GM12878 (cell line): ENCODE data around the gene SIK2. TPM values are rescaled to one million over a fixed set of nuclear protein-coding genes. Genes with fewer than 3 reads are reported as not detected.

Experiments
- ATAC-seq: fragments of 200-7000 bp; cut with Tn5 transposase; 3 replicates; pipeline ENCODE4 v1.9.1; 2020; ENCODE audit warnings: mild to moderate bottlenecking, moderate library complexity
- BruUV-seq: library from RNA; stranded (reverse); fragments of 400-500 nt; replicated peaks from 2 replicates; lab custom pipeline; 2021; lab: Mats Ljungman, UMichigan
- CTCF ChIA-PET: fragments of 300-600 bp; sonication (Branson Sonifier 250); formaldehyde crosslinking; extraction: SDS; loops from one replicate; lab custom pipeline; 2021; ENCODE audit warnings: inconsistent platforms; lab: Yijun Ruan, JAX
- POLR2A ChIA-PET: fragments of 350-600 bp; formaldehyde crosslinking; extraction: SDS; loops from one replicate; lab custom pipeline; 2021; ENCODE audit warnings: inconsistent platforms; lab: Charles Lee
- RAD21 ChIA-PET: fragments of 300-600 bp; sonication (Branson Sonifier 250); formaldehyde crosslinking; loops from one replicate; lab custom pipeline; 2023; ENCODE audit warnings: antibody characterized with exemption; ENCODE audit not compliant: unreplicated experiment; lab: Charles Lee
- SMC1A ChIA-PET: fragments of 300-600 bp; sonication (Branson Sonifier 250); formaldehyde crosslinking; loops from one replicate; lab custom pipeline; 2023; ENCODE audit not compliant: unreplicated experiment, uncharacterized antibody; lab: Charles Lee
- DNase-seq: peaks from one replicate; pipeline ENCODE4 v3.0.0-alpha.2; 2011; ENCODE audit warnings: low read depth, low spot score
- FAIRE-seq: peaks from 3 replicates; lab custom pipeline; 2011; peaks lifted over from hg19 to GRCh38; lab: Jason Lieb, UNC
- H2AFZ ChIP-seq: 2 replicates; pipeline ENCODE4 v1.6.0; 2011; ENCODE audit warnings: low read depth, low read length, control low read depth; ENCODE audit not compliant: control insufficient read depth
- H3K27ac ChIP-seq: 2 replicates; pipeline ENCODE4 v1.5.1; 2011; ENCODE audit warnings: control low read depth; ENCODE audit not compliant: control insufficient read depth, insufficient read depth
- H3K27me3 ChIP-seq, 2 experiments: replicated peaks in 1 of 2; 2 replicates each; pipeline versions ENCODE4 v1.6.0 to v1.6.1; 2011; ENCODE audit warnings: low read length in 1 of 2; ENCODE audit not compliant: control insufficient read depth in 2 of 2, insufficient read depth in 2 of 2
- H3K36me3 ChIP-seq, 2 experiments: 2 replicates each; pipeline ENCODE4 v1.5.1; 2011; ENCODE audit warnings: low read length in 1 of 2; ENCODE audit not compliant: control insufficient read depth in 2 of 2, insufficient read depth in 2 of 2
- H3K4me1 ChIP-seq: 2 replicates; pipeline ENCODE4 v1.6.1; 2011; ENCODE audit warnings: mild to moderate bottlenecking, low read length, moderate library complexity, mixed read lengths; ENCODE audit not compliant: control insufficient read depth, insufficient read depth
- H3K4me2 ChIP-seq: 2 replicates; pipeline ENCODE4 v1.6.0; 2011; ENCODE audit warnings: control low read depth; ENCODE audit not compliant: control insufficient read depth, insufficient read depth
- H3K4me3 ChIP-seq: fragments of 200-600 bp; sonication (generic); 2 replicates; pipeline ENCODE4 v1.5.1; 2016
- H3K79me2 ChIP-seq: 2 replicates; pipeline ENCODE4 v1.6.0; 2011; ENCODE audit warnings: low read length; ENCODE audit not compliant: control insufficient read depth, insufficient read depth
- H3K9ac ChIP-seq: 2 replicates; pipeline ENCODE4 v1.8.0; 2011; ENCODE audit warnings: low read length, control low read depth, mixed read lengths; ENCODE audit not compliant: control insufficient read depth, insufficient read depth
- H3K9me3 ChIP-seq: replicated peaks from 3 replicates; pipeline ENCODE4 v1.5.1; 2011; ENCODE audit warnings: mild to moderate bottlenecking, low read length; ENCODE audit not compliant: control insufficient read depth, insufficient read depth
- H4K20me1 ChIP-seq: 2 replicates; pipeline ENCODE4 v1.6.0; 2011; ENCODE audit not compliant: control insufficient read depth, insufficient read depth
- ATF3 ChIP-seq: IDR thresholded peaks from 2 replicates; pipeline ENCODE4 v1.6.1; 2011; ENCODE audit warnings: low read depth, mild to moderate bottlenecking, low read length, moderate library complexity, borderline replicate concordance; ENCODE audit errors: extremely low read depth
- MTA3 ChIP-seq: IDR thresholded peaks from 2 replicates; pipeline ENCODE4 v1.6.1; 2012; ENCODE audit warnings: low read length, inconsistent platforms, borderline replicate concordance
- MXI1 ChIP-seq: fragments of 150-350 bp; IDR thresholded peaks from 2 replicates; pipeline ENCODE4 v1.6.1; 2011; ENCODE audit warnings: low read depth, mild to moderate bottlenecking, inconsistent platforms, low read length, improper control_type of control experiment
- MYB ChIP-seq: fragments of 150-350 bp; IDR thresholded peaks from 2 replicates; pipeline ENCODE4 v1.6.1; 2014; ENCODE audit warnings: mild to moderate bottlenecking, low read depth, low read length, borderline replicate concordance
- NFXL1 ChIP-seq: fragments of 450-650 bp; IDR thresholded peaks from 2 replicates; pipeline ENCODE4 v1.6.1; 2017; ENCODE audit warnings: antibody characterized with exemption, mild to moderate bottlenecking, borderline replicate concordance
- TAF1 ChIP-seq: IDR thresholded peaks from 2 replicates; pipeline ENCODE4 v1.6.1; 2011; ENCODE audit warnings: mild to moderate bottlenecking, low read depth, low read length, borderline replicate concordance
- ZNF274 ChIP-seq: IDR thresholded peaks from one replicate; pipeline ENCODE4 v1.8.0; 2011; ENCODE audit not compliant: insufficient read length, insufficient read depth
- WGBS: methylation state at CpG from one replicate; pipeline ENCODE4 v1.1.6; 2016; ENCODE audit warnings: low lambda C conversion rate; ENCODE audit not compliant: insufficient replicate concordance, insufficient coverage; ENCODE audit errors: missing lambda C conversion rate; 5-methylcytosine and 5-hydroxymethylcytosine counted together
- in situ Hi-C: fragments of 300-500 bp; cut with MboI; formaldehyde crosslinking; loops from 9 replicates; pipeline ENCODE4 v1.14.3; 2018; ENCODE audit warnings: mixed read lengths
- intact Hi-C: fragments of 100-400 bp; cut with micrococcal nuclease; formaldehyde crosslinking; loops from one replicate; pipeline ENCODE4 v1.14.2; 2022; ENCODE audit not compliant: unreplicated experiment
- polyA plus RNA-seq, 11 experiments: library from polyadenylated mRNA; depleted of rRNA in 4 of 11; unstranded in 6 of 11; stranded (reverse) in 5 of 11; fragments of >200 nt; fragmentation: Nextera tagmentation in 4 of 11; fragmentation: Illumina TruSeq in 1 of 11; extraction: Ambion mirVana in 4 of 11; extraction: Trizol in 1 of 11; gene quantifications; 1 replicate in 1 of 11; 2 replicates in 10 of 11; pipeline versions ENCODE4 v1.2.1 to v1.2.3, GENCODE V29; 2011 to 2016; ENCODE audit warnings: inconsistent platforms in 2 of 11, missing spikeins in 2 of 11, low read depth in 1 of 11
- total RNA-seq, 4 experiments: library from RNA; depleted of rRNA in 3 of 4; stranded (reverse); fragments of >200 nt in 3 of 4; fragmentation: Illumina TruSeq in 1 of 4; extraction: Trizol in 1 of 4; gene quantifications; 2 replicates each; pipeline versions ENCODE4 v1.2.1 to v1.2.3, GENCODE V29; 2013 to 2021

Gene SIK2
- total and polyA plus RNA-seq, 10 of the 15 experiments (the other 5 are each of a cell fraction or from before 2014, with no cell fraction given): 0.97 to 14.2 (median 4.5) TPM

- no peak for TF ChIP-seq ATF3
- no peak for TF ChIP-seq NFXL1
Measured at GRCh38 chr11:111691741-111692140, 89.5 kb downstream of the SIK2 start (continued).

- no peak overlapping the region for H3K4me2 ChIP-seq
- FAIRE-seq: no peak
- WGBS: 89% methylated on average over 5 of the region's 6 CpGs
- no TSS peak for BruUV-seq
- ChIA-PET SMC1A (interaction anchor here (0.6 to 6.7 kb wide), 11 partner anchors 9 to 89 kb away, joined by 3 to 69 read pairs (median 6); partner anchors contain the start of gene PPP2R1B), RAD21 (interaction anchor here (0.7 to 2.9 kb wide), 4 partner anchors 31 to 179 kb away, joined by 3 to 15 read pairs (median 9); no protein-coding TSS in a partner anchor), CTCF (interaction anchor here (0.7 to 6.8 kb wide), 5 partner anchors 70 to 148 kb away, joined by 3 to 50 read pairs (median 3); no protein-coding TSS in a partner anchor), POLR2A (no interaction called here)
- H3K79me2 ChIP-seq: no peaks in the 10 kb centered on the region
- TF ChIP-seq MYB (no peak), MXI1 (no peak), MTA3 (no peak), TAF1 (no peak), ZNF274 (no peak)
- in situ Hi-C loops (no loop called here), intact Hi-C loops (no loop called here)
- no peaks in the 10 kb centered on the region; a peak in 2 of 4 replicates for H3K36me3 ChIP-seq
- no peaks in the 10 kb centered on the region for H3K27me3 ChIP-seq
- H3K9me3 ChIP-seq: no peaks in the 10 kb centered on the region
- no peak overlapping the region for H2AFZ ChIP-seq
- H3K4me3 ChIP-seq: no peak overlapping the region
- no peak for DNase-seq
- no peak overlapping the region; the same call in 1 of the 2 replicates for H3K27ac ChIP-seq
- H3K9ac ChIP-seq: no peak overlapping the region
- no peaks in the 10 kb centered on the region for H4K20me1 ChIP-seq
- peak; percentile 11; the same call in 1 of the 3 replicates for ATAC-seq
- H3K4me1 ChIP-seq: peaks cover 12% of the 10 kb centered on the region
Measured at GRCh38 chr11:111693224-111693937, 91.1 kb downstream of the SIK2 start.
